HG03045 (cell line): ENCODE measurements around the gene URI1.
A peak's percentile ranks its signal among the peaks of the same experiment; 100 is the strongest.
"Not testable (repeated sequence)": the region's sequence is repeated elsewhere in the genome, so short reads cannot be mapped to it uniquely, and the experiment has no call there.

Experiments used
- ATAC-seq: cut with Tn5 transposase; IDR thresholded peaks from one replicate; pipeline ENCODE4 v1.9.1; 2021; ENCODE audit warnings: mild to moderate bottlenecking, moderate library complexity; ENCODE audit not compliant: unreplicated experiment

URI1 gene, protein sequence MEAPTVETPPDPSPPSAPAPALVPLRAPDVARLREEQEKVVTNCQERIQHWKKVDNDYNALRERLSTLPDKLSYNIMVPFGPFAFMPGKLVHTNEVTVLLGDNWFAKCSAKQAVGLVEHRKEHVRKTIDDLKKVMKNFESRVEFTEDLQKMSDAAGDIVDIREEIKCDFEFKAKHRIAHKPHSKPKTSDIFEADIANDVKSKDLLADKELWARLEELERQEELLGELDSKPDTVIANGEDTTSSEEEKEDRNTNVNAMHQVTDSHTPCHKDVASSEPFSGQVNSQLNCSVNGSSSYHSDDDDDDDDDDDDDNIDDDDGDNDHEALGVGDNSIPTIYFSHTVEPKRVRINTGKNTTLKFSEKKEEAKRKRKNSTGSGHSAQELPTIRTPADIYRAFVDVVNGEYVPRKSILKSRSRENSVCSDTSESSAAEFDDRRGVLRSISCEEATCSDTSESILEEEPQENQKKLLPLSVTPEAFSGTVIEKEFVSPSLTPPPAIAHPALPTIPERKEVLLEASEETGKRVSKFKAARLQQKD

DNA sequence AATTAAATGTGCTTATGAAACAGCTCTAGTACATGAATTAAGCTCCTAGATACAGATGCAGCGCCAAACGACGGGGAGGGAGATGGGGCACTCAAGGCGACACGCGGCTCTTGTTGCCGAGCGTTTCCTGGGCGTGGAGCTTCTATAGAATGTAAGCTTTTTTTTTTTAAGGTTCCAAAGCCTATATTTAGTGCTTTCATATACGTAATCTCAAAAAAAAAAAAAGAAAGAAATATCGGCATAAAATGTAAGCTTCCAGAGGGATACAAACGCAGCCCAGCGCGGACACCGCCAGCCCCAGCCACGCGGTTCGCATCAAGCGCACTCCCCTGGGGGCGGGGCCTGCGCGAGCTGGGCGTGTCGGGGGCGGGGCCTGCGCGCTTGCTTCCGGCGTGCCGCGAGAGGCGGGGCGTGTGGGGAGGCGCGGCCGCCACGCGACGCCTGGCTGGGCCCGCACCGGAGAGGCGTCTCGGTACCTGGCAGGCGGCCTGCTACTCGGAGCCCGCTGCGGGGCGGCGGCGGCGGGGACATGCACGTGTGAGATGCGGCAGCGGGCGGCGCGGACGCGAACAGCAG, at the start of gene URI1:
Gene URI1, plus strand, starts transcription at position 412 of the 576 bp plus-strand sequence. CDS start 309 bp downstream, outside the sequence.
- peak; percentile 94 for ATAC-seq

DNA sequence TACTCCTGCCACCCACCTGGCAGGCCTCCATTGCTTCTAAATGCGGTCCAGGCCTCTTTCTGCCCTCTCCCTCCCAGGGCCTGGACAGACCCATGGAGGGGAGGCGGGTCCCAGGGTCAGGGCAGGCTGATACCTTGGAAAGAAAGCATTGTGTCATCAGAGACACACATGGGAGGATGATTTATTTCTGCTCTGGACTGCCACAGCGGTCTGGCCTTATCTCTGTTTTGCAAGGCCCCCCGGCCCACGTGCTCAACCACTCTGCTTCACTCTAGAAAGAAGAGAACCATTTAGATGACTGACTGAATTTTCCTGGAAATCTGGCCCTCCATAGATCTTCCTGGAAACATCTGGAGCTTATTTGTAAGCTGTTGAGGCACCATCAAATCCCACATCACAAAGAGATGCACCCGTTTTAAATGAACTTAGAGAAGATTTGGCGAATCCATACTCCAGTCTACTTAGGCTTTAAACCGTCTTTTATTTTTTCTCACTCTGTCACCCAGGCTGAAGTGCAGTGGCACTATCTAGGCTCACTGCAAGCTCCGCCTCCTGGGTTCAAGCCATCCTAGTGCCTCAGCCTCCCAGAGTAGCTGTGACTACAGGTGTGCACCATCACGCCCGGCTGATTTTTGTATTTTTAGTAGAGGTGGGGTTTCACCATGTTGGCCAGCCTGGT, 48.3 kb upstream of the URI1 start:
- no peak for ATAC-seq

GRCh38 chr19:29896802-29897201, 45.2 kb upstream of the URI1 start:
- ATAC-seq, result no peak

- no peak for ATAC-seq
Observed at GRCh38 chr19:29897466-29897865, 44.6 kb upstream of the URI1 start.

DNA sequence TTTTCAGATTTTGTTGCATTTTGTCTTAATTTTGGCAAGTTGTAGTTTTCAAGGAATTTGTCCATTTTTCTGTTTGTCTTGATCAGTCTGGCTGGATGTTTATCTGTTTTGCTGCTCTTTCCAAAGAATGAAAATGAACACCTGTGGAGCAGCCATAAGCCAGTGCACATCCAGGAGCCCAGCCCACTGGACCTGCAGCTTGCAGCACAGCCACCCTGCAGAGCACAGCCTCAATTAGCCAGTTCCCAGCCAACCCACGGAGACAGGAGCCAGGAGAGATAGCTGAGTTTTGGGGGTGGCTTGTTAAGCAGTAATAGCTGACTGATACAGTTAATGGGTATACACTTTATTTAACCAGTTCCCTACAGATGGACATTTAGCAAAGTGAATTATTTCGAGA, 38.0 kb upstream of the URI1 start:
- ATAC-seq, result no peak

DNA sequence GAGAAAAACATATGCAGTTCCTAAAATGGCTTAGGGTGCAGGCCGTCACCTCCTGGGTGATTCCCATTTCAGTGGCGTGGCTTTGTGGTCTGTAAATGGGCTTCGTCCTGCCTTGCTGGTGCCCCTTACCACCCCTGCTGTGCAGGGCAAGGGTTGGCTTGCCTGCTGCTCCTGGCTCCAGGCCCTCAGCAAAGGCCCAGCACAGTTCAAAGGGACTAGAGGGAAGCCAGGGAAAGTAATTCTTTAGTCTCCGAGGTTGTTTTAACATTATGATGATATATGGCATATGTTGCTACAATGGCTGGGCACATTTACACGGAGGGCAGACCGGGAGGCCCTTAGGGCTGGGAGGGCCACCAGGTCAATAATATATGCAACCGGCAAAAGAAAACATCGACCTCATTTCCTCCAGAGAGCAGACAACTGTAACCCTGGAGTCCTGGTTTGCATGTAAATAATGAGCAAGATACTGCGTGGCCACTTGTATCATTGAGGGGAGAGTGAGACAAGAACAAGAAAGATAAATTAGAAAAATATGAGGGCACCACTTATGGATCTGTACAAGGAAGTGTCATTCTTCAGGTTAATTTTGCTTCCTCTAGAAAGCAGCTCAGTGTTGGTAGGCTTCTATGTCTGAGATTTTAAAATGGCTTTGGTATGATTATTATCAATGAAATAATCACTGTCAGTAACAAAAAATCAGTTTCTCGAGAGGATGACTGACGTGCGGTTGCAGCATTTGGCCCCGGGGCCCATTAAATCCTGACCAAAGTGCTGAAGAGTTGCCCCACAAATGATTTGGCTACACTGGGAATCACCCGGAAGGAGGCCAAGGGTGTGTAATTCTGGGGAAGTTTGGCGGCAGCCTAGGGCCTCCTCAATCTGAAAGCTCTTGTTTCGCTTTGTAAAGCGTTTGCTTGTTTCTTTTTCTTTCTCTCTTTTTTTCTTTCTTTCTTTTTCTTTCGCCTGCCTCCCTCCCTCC, 32.8 kb upstream of the URI1 start:
- no peak for ATAC-seq

GRCh38 chr19:29914933-29915332, 27.1 kb upstream of the URI1 start:
- no peak for ATAC-seq

- not testable (repeated sequence) for ATAC-seq
Observed at GRCh38 chr19:29915832-29916231, 26.2 kb upstream of the URI1 start.

- no peak for ATAC-seq
Observed at GRCh38 chr19:29917911-29918310, 24.1 kb upstream of the URI1 start.

GRCh38 chr19:29918891-29919290, 23.1 kb upstream of the URI1 start:
- no peak for ATAC-seq

DNA sequence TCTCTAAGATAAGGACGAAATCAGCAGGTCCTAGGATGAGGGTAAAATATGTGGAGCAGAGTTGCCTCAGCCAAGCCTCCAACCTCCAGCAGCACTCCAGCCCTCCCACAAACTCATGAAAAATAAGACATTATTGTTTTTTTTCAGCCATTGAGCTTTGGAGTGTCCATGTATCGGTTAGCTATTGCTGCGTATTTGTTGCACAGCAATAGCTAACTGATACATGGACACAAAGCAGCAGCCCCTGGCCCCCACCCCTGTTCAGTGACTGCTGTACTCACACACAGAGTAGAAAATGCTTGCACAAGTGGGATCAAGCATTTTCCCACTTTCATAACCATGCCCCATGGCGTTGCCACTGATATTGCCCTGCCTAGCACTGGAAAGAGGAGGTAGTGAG, 19.1 kb upstream of the URI1 start:
- ATAC-seq, result no peak

GRCh38 chr19:29923653-29924052, 18.4 kb upstream of the URI1 start:
- no peak for ATAC-seq

GRCh38 chr19:29926031-29926430, 16.0 kb upstream of the URI1 start:
- no peak for ATAC-seq

DNA sequence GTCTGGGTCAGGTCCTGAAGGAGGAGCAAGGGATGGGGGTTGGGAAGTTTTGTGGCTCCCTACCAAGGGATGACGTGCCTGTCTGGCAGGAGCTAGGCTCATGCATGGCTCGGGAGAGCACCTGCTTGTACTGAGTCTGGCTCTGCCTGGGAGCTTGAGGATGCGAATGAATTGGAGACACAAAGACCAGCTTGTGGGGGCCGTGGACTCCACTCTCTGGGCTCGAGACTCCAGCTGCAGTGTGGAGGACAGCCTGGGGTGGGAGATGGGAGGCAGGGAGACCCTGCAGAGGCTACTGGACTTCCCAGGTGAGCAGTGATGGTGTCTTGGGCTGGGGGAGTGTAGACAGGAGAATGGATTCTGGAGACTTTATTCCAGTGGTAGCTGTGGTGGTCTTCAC, 15.2 kb upstream of the URI1 start:
- ATAC-seq, result no peak

DNA sequence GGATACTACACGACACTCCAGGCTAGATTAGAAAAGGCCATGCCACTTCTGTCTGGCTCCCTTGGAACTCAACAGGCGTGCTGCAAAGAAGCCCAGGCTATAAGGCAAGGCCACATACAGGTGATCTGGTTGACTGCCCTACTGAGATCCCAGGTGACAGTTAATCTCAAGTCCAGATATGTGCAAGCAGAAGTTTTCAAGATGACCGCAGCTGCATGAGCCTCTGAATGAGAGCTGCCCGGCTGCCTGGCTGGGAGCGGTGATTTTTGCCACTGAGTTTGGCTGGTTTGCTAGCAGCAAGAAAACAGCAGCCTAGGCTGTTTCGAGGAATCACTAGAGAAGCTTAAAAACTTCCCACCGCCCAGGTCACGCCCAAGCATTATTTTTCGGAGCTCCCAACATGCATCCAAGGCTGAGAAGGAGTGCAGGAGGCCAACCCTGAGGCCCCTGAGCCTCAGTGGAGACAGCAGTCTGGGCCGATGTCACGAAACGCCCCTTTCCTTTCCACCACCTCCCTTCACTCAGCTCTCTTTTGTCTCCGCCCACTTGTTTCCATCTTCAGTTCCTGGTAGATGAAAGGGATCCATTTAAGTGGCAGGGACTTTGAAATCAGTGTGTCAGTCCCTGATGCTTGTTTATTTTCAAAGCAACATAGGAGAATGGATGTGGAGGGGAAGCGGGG, 14.0 kb upstream of the URI1 start:
- ATAC-seq, result no peak

- peak; percentile 61 for ATAC-seq
Observed at GRCh38 chr19:29928831-29929230, 13.2 kb upstream of the URI1 start.

DNA sequence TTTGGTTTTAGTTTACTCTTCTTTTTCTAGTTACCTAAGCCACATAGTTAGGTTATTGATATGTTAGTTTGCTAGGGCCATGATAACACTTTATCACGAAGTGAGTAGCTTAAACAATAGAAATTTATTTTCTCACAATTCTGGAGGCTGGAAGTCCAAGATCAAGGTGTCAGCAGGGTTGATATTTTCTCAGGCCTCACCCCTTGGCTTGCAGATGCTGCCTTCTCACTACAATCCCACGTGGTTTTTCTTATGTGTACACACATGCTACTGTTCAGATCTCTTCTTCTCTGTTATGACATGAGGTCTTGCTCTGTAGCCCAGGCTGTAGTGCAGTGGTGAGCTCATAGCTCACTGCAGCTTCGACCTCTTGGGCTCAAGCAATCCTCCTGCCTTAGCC, 7.8 kb upstream of the URI1 start:
- no peak for ATAC-seq

DNA sequence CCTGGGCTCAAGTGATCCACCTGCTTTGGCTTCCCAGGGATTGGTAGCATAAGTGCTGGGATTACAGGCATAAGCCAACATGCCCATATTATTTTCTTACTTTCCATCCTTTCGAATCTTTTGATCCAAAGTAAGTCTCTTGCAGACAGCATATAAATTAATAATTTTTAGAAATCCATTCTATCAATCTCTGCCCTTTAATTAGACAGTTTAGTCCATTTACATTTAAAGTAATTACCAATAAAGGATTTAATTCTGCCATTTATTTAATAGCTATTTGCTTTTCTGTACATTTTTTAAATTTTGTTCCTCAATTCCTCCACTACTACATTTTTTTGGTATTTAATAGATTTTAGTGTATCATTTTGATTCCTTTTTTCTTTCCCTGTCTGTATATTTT, 7.3 kb upstream of the URI1 start:
- ATAC-seq, result no peak

DNA sequence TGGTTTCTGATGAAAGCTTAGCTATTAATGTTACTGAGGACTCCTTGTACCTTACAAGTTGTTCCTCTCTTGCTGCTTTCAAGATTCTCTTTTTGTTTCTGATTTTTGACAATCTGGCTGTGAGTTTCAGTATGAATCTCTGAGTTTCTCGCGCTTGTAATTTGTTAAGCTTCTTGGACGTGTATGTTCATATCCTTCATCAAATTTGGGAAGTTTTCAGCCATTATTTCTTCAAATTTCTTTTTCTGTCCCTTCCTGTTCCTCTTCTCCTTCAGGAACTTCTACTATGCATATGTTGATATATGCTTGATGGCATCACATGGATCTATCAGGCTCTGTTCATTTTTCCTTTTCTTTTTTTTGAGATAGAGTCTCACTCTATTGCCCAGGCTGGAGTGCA, 5.6 kb upstream of the URI1 start:
- ATAC-seq, result no peak

- no peak for ATAC-seq
Observed at GRCh38 chr19:29939628-29940027, 2.4 kb upstream of the URI1 start.
